ENCODE results near the gene GPAT3.

- TF ChIP-seq CTCF (IDR thresholded peaks at IDR 0.05; ENCODE audit: low read depth, low read length, poor library complexity, severe bottlenecking) (no peak), EZH2phosphoT487 (IDR thresholded peaks at IDR 0.05; ENCODE audit: borderline replicate concordance, low read length) (no peak)
Observed at GRCh38 chr4:83617371-83618035, 81.6 kb downstream of the GPAT3 start.
